Neural cell (in vitro differentiated cells): ENCODE measurements around the gene STIL. TPM values are rescaled to one million over a fixed set of nuclear protein-coding genes. Genes with fewer than 3 reads are reported as not detected.

Experiments used
- H2AFZ ChIP-seq: fragments of 200-600, 300-800 bp; sonication (generic), shearing (Covaris generic); 2 replicates; pipeline ENCODE4 v1.6.0; 2014; ENCODE audit warnings: low read depth, mild to moderate bottlenecking, antibody characterized with exemption, low read length, moderate library complexity
- H3F3A ChIP-seq: fragments of 200-600 bp; shearing (Covaris generic); 2 replicates; pipeline ENCODE4 v1.6.1; 2016; ENCODE audit warnings: mild to moderate bottlenecking, moderate library complexity, mixed read lengths, antibody characterized with exemption, low read length; ENCODE audit not compliant: insufficient read depth, poor library complexity, severe bottlenecking
- H3K27ac ChIP-seq: fragments of 200-600, 300-800 bp; sonication (generic), shearing (Covaris generic); 2 replicates; pipeline ENCODE4 v1.5.1; 2014; ENCODE audit warnings: mild to moderate bottlenecking, low read length, moderate library complexity
- H3K27me3 ChIP-seq: fragments of 300-800, 200-600 bp; sonication (generic), shearing (Covaris generic); 2 replicates; pipeline ENCODE4 v1.6.0; 2014; ENCODE audit warnings: mild to moderate bottlenecking, low read depth, low read length, moderate library complexity; ENCODE audit not compliant: insufficient read depth
- H3K36me3 ChIP-seq: fragments of 300-800, 200-600 bp; sonication (generic), shearing (Covaris generic); 2 replicates; pipeline ENCODE4 v1.5.1; 2014; ENCODE audit warnings: mild to moderate bottlenecking, antibody characterized with exemption, low read length, moderate library complexity; ENCODE audit not compliant: insufficient read depth
- H3K4me2 ChIP-seq: fragments of 300-800, 200-600 bp; sonication (generic), shearing (Covaris generic); 2 replicates; pipeline ENCODE4 v1.6.0; 2014; ENCODE audit warnings: mild to moderate bottlenecking, low read length
- H3K4me3 ChIP-seq: fragments of 300-800, 200-600 bp; sonication (generic), shearing (Covaris generic); 2 replicates; pipeline ENCODE4 v1.5.1; 2014; ENCODE audit warnings: mild to moderate bottlenecking, low read length, moderate library complexity
- H3K79me2 ChIP-seq: fragments of 200-600 bp; shearing (Covaris generic); replicated peaks from 2 replicates; pipeline ENCODE4 v1.6.0; 2014; ENCODE audit warnings: mild to moderate bottlenecking, low read length, moderate library complexity; ENCODE audit not compliant: insufficient read depth
- H3K9ac ChIP-seq: fragments of 300-800, 200-600 bp; sonication (generic), shearing (Covaris generic); 2 replicates; pipeline ENCODE4 v1.6.1; 2016; ENCODE audit warnings: mild to moderate bottlenecking, low read length, mixed read lengths
- H3K9me2 ChIP-seq: fragments of 200-600 bp; shearing (Covaris generic); 2 replicates; pipeline ENCODE4 v1.6.1; 2016; ENCODE audit warnings: mild to moderate bottlenecking, low read length, mixed read lengths; ENCODE audit not compliant: insufficient read depth
- H3K9me3 ChIP-seq: fragments of 200-600, 300-800 bp; sonication (generic), shearing (Covaris generic); 2 replicates; pipeline ENCODE4 v1.6.1; 2016; ENCODE audit warnings: mild to moderate bottlenecking, mixed run types, low read length, moderate library complexity, mixed read lengths
- H4K20me1 ChIP-seq: fragments of 200-600 bp; shearing (Covaris generic); 2 replicates; pipeline ENCODE4 v1.6.1; 2016; ENCODE audit warnings: mild to moderate bottlenecking, mixed run types; ENCODE audit not compliant: insufficient read depth
- EP300 ChIP-seq: fragments of 450-650 bp; conservative IDR thresholded peaks from 2 replicates; pipeline ENCODE4 v1.6.1; 2014; ENCODE audit warnings: antibody characterized with exemption, mild to moderate bottlenecking, moderate library complexity; ENCODE audit not compliant: poor library complexity, severe bottlenecking
- EZH2 ChIP-seq: fragments of 200-600, 300-800 bp; shearing (Covaris generic), sonication (generic); IDR thresholded peaks from 2 replicates; pipeline ENCODE4 v1.6.1; 2014; ENCODE audit warnings: antibody characterized with exemption, low read length, borderline replicate concordance, mild to moderate bottlenecking; ENCODE audit not compliant: insufficient read depth, poor library complexity, severe bottlenecking
- MXI1 ChIP-seq: fragments of 450-650 bp; conservative IDR thresholded peaks from 2 replicates; pipeline ENCODE4 v1.6.1; 2014; ENCODE audit warnings: antibody characterized with exemption, mild to moderate bottlenecking; ENCODE audit not compliant: poor library complexity, severe bottlenecking
- POLR2AphosphoS5 ChIP-seq: IDR thresholded peaks from 2 replicates; pipeline ENCODE4 v1.6.1; 2012
- RAD21 ChIP-seq: fragments of 450-650 bp; conservative IDR thresholded peaks from 2 replicates; pipeline ENCODE4 v1.6.1; 2014; ENCODE audit warnings: antibody characterized with exemption, mild to moderate bottlenecking, moderate library complexity
- SMC3 ChIP-seq: fragments of 450-650 bp; conservative IDR thresholded peaks from 2 replicates; pipeline ENCODE4 v1.6.1; 2014; ENCODE audit warnings: antibody characterized with exemption, mild to moderate bottlenecking, moderate library complexity; ENCODE audit not compliant: poor library complexity
- TAF1 ChIP-seq: IDR thresholded peaks from 2 replicates; pipeline ENCODE4 v1.6.1; 2012; ENCODE audit warnings: low read depth
- polyA plus RNA-seq: library from polyadenylated mRNA; depleted of rRNA; stranded (reverse); fragments of >200 nt; gene quantifications from 2 replicates; pipeline ENCODE4 v1.2.3, GENCODE V29; 2014
- TF ChIP-seq, protein P1 (sequence below): IDR thresholded peaks from 2 replicates; pipeline ENCODE4 v1.6.1; 2012; ENCODE audit warnings: borderline replicate concordance
- TF ChIP-seq, protein P2 (sequence below): fragments of 450-650 bp; IDR thresholded peaks from 2 replicates; pipeline ENCODE4 v1.5.1; 2014; ENCODE audit warnings: antibody characterized with exemption, mild to moderate bottlenecking, moderate library complexity; ENCODE audit not compliant: poor library complexity, severe bottlenecking

STIL gene
- polyA plus RNA-seq, 1 donor from 2014 or later = 0.53 TPM

DNA sequence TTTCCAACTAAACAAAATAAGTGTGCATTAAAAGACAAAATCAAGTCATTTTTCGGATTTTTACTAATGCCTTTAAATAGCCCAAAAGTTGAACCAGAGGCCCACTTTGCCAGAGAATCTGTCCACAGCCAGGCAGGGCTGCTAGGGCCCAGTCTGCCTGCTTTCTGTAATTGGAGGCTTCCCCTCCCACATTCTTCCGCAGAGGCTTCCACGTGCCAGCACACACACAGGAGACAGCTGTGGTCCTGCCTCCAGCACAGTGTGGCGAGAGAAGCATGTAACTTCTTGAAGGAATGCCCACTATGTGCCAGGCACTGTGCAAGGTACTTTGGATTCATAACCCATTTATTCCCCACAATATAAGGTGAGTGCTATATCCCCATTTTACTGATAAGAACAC, 112.8 kb downstream of the STIL start:
- no peak for TF ChIP-seq EZH2
- TF ChIP-seq POLR2AphosphoS5 = no peak
- TF ChIP-seq TAF1 = no peak
- TF ChIP-seq RAD21 = no peak
- TF ChIP-seq, protein P1, sequence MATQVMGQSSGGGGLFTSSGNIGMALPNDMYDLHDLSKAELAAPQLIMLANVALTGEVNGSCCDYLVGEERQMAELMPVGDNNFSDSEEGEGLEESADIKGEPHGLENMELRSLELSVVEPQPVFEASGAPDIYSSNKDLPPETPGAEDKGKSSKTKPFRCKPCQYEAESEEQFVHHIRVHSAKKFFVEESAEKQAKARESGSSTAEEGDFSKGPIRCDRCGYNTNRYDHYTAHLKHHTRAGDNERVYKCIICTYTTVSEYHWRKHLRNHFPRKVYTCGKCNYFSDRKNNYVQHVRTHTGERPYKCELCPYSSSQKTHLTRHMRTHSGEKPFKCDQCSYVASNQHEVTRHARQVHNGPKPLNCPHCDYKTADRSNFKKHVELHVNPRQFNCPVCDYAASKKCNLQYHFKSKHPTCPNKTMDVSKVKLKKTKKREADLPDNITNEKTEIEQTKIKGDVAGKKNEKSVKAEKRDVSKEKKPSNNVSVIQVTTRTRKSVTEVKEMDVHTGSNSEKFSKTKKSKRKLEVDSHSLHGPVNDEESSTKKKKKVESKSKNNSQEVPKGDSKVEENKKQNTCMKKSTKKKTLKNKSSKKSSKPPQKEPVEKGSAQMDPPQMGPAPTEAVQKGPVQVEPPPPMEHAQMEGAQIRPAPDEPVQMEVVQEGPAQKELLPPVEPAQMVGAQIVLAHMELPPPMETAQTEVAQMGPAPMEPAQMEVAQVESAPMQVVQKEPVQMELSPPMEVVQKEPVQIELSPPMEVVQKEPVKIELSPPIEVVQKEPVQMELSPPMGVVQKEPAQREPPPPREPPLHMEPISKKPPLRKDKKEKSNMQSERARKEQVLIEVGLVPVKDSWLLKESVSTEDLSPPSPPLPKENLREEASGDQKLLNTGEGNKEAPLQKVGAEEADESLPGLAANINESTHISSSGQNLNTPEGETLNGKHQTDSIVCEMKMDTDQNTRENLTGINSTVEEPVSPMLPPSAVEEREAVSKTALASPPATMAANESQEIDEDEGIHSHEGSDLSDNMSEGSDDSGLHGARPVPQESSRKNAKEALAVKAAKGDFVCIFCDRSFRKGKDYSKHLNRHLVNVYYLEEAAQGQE = no peak
- TF ChIP-seq, protein P2, sequence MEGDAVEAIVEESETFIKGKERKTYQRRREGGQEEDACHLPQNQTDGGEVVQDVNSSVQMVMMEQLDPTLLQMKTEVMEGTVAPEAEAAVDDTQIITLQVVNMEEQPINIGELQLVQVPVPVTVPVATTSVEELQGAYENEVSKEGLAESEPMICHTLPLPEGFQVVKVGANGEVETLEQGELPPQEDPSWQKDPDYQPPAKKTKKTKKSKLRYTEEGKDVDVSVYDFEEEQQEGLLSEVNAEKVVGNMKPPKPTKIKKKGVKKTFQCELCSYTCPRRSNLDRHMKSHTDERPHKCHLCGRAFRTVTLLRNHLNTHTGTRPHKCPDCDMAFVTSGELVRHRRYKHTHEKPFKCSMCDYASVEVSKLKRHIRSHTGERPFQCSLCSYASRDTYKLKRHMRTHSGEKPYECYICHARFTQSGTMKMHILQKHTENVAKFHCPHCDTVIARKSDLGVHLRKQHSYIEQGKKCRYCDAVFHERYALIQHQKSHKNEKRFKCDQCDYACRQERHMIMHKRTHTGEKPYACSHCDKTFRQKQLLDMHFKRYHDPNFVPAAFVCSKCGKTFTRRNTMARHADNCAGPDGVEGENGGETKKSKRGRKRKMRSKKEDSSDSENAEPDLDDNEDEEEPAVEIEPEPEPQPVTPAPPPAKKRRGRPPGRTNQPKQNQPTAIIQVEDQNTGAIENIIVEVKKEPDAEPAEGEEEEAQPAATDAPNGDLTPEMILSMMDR = no peak
- no peak for TF ChIP-seq MXI1
- TF ChIP-seq EP300 = no peak
- no peak for TF ChIP-seq SMC3
- Histone ChIP-seq H3K27me3 (no peaks in the 10 kb centered on the region), H3K9ac (no peak overlapping the region), H3K4me3 (no peak overlapping the region), H4K20me1 (no peaks in the 10 kb centered on the region), H3F3A (no peaks in the 10 kb centered on the region), H3K36me3 (no peaks in the 10 kb centered on the region), H3K4me2 (no peak overlapping the region), H3K9me3 (no peaks in the 10 kb centered on the region), H3K27ac (no peak overlapping the region), H3K79me2 (no peaks in the 10 kb centered on the region), H3K9me2 (no peaks in the 10 kb centered on the region), H2AFZ (no peak overlapping the region)

Other genes with a start within 250 kb of the STIL start
- 0.51 TPM in 1 of 2 replicates, not detected in the other for gene CYP4Z1, start 246.9 kb downstream of the STIL start, polyA plus RNA-seq
- 0.32 TPM in 1 of 2 replicates, not detected in the other for gene CYP4A22, start 176.7 kb downstream of the STIL start, polyA plus RNA-seq
- not detected in 2 replicates for gene PDZK1IP1, start 124.1 kb downstream of the STIL start, polyA plus RNA-seq
- gene TAL1, start 81.9 kb downstream of the STIL start, polyA plus RNA-seq = not detected in 2 replicates
- 99.9 and 117 TPM in 2 replicates for gene CMPK1, start 19.6 kb upstream of the STIL start, polyA plus RNA-seq
- 0.18 TPM in 1 of 2 replicates, not detected in the other for gene FOXE3, start 102.1 kb upstream of the STIL start, polyA plus RNA-seq
- gene FOXD2, start 123.9 kb upstream of the STIL start, polyA plus RNA-seq = 0.06 TPM in 1 of 2 replicates, not detected in the other